ENCODE measurements around the gene FASN.

The FASN gene

GRCh38 chr17:82101301-82101715 is 3.3 kb upstream of the FASN start:
- no peak for DNase-seq

- no peak for DNase-seq
These were observed 2.7 kb upstream of the FASN start for GRCh38 chr17:82100502-82101298.

- no peak for DNase-seq
These were observed 1.1 kb upstream of the FASN start for GRCh38 chr17:82098939-82099763.

GRCh38 chr17:82097919-82098168 is 192 bp downstream of the FASN start:
- DNase-seq: no peak

GRCh38 chr17:82097184-82097918 is 685 bp downstream of the FASN start:
- peak; percentile 74 for DNase-seq

- peak; percentile 62 for DNase-seq
These were observed 1.3 kb downstream of the FASN start for GRCh38 chr17:82096709-82097183.

- peak; percentile 62 for DNase-seq
These were observed 2.0 kb downstream of the FASN start for GRCh38 chr17:82095777-82096708.

GRCh38 chr17:82094931-82095776 is 2.9 kb downstream of the FASN start:
- DNase-seq: peak; percentile 63

GRCh38 chr17:82092995-82093751 is 4.9 kb downstream of the FASN start:
- DNase-seq: peak; percentile 61

- DNase-seq: no peak
These were observed 5.4 kb downstream of the FASN start for GRCh38 chr17:82092628-82092994.

GRCh38 chr17:82092094-82092586 is 5.9 kb downstream of the FASN start:
- peak; percentile 62 for DNase-seq

GRCh38 chr17:82091264-82092066 is 6.6 kb downstream of the FASN start:
- no peak for DNase-seq

GRCh38 chr17:82090549-82091263 is 7.3 kb downstream of the FASN start:
- DNase-seq: no peak

- DNase-seq: no peak
These were observed 8.1 kb downstream of the FASN start for GRCh38 chr17:82089723-82090548.

GRCh38 chr17:82088838-82089722 is 9.0 kb downstream of the FASN start:
- no peak for DNase-seq

GRCh38 chr17:82087961-82088837 is 9.8 kb downstream of the FASN start:
- DNase-seq: no peak
